Measurements from ENCODE around the gene OTOA.

The OTOA gene

GRCh38 chr16:21663889-21664647, at the start of gene OTOA:
OTOA (plus strand) TSS chr16:21663968; CDS start chr16:21678515, 14,547 bp downstream.
- no peak for TF ChIP-seq CTCF (IDR thresholded peaks at IDR 0.05; ENCODE audit: insufficient read depth, low read length, missing control alignments)
- POLR2A ChIA-PET = no interaction called here
- CTCF ChIA-PET = interaction anchor here (0.6 to 1.2 kb wide), 2 partner anchors 43 to 61 kb away, joined by 3 read pairs; no protein-coding TSS in a partner anchor
- DNase-seq (ENCODE audit: low read depth, low spot score) = no peak
- H3K4me3 ChIP-seq (ENCODE audit: low read depth, low read length) = peak within 1 kb of the TSS; percentile 30

GRCh38 chr16:21614896-21615295, 48.9 kb upstream of the OTOA start:
- TF ChIP-seq CTCF (IDR thresholded peaks at IDR 0.05; ENCODE audit: insufficient read depth, low read length, missing control alignments) = no peak
- no peak for DNase-seq (ENCODE audit: low read depth, low spot score)
- ChIA-PET CTCF (no interaction called here), POLR2A (no interaction called here)
- H3K4me3 ChIP-seq (ENCODE audit: low read depth, low read length) = no peak overlapping the region

GRCh38 chr16:21617607-21618006, 46.2 kb upstream of the OTOA start:
- no peak for DNase-seq (ENCODE audit: low read depth, low spot score)
- no peak overlapping the region for H3K4me3 ChIP-seq (ENCODE audit: low read depth, low read length)
- CTCF ChIA-PET = interaction anchor here (0.8 to 1.7 kb wide), 2 partner anchors 12 to 23 kb away, joined by 3 to 4 read pairs; no protein-coding TSS in a partner anchor
- TF ChIP-seq CTCF (IDR thresholded peaks at IDR 0.05; ENCODE audit: insufficient read depth, low read length, missing control alignments) = no peak
- POLR2A ChIA-PET = no interaction called here

GRCh38 chr16:21618281-21618680, 45.5 kb upstream of the OTOA start:
- no peak for TF ChIP-seq CTCF (IDR thresholded peaks at IDR 0.05; ENCODE audit: insufficient read depth, low read length, missing control alignments)
- ChIA-PET POLR2A (no interaction called here), CTCF (interaction anchor here (0.8 kb wide), 1 partner anchor 22 kb away, joined by 3 read pairs; no protein-coding TSS in a partner anchor)
- H3K4me3 ChIP-seq (ENCODE audit: low read depth, low read length) = no peak overlapping the region
- no peak for DNase-seq (ENCODE audit: low read depth, low spot score)

GRCh38 chr16:21619765-21620425, 43.9 kb upstream of the OTOA start:
- H3K4me3 ChIP-seq (ENCODE audit: low read depth, low read length) = no peak overlapping the region
- CTCF ChIA-PET = interaction anchor here (0.8 to 1.8 kb wide), 3 partner anchors 32 to 37 kb away, joined by 3 read pairs; no protein-coding TSS in a partner anchor
- no peak for TF ChIP-seq CTCF (IDR thresholded peaks at IDR 0.05; ENCODE audit: insufficient read depth, low read length, missing control alignments)
- POLR2A ChIA-PET = no interaction called here
- DNase-seq (ENCODE audit: low read depth, low spot score) = no peak

- no peak for DNase-seq (ENCODE audit: low read depth, low spot score)
- no peak overlapping the region for H3K4me3 ChIP-seq (ENCODE audit: low read depth, low read length)
- ChIA-PET POLR2A (no interaction called here), CTCF (interaction anchor here (1.5 to 1.8 kb wide), 2 partner anchors 33 to 37 kb away, joined by 3 read pairs; no protein-coding TSS in a partner anchor)
- TF ChIP-seq CTCF (IDR thresholded peaks at IDR 0.05; ENCODE audit: insufficient read depth, low read length, missing control alignments) = no peak
These were observed 43.2 kb upstream of the OTOA start for GRCh38 chr16:21620592-21620991.
